ENCODE results near the gene MADD.

Gene MADD

DNA sequence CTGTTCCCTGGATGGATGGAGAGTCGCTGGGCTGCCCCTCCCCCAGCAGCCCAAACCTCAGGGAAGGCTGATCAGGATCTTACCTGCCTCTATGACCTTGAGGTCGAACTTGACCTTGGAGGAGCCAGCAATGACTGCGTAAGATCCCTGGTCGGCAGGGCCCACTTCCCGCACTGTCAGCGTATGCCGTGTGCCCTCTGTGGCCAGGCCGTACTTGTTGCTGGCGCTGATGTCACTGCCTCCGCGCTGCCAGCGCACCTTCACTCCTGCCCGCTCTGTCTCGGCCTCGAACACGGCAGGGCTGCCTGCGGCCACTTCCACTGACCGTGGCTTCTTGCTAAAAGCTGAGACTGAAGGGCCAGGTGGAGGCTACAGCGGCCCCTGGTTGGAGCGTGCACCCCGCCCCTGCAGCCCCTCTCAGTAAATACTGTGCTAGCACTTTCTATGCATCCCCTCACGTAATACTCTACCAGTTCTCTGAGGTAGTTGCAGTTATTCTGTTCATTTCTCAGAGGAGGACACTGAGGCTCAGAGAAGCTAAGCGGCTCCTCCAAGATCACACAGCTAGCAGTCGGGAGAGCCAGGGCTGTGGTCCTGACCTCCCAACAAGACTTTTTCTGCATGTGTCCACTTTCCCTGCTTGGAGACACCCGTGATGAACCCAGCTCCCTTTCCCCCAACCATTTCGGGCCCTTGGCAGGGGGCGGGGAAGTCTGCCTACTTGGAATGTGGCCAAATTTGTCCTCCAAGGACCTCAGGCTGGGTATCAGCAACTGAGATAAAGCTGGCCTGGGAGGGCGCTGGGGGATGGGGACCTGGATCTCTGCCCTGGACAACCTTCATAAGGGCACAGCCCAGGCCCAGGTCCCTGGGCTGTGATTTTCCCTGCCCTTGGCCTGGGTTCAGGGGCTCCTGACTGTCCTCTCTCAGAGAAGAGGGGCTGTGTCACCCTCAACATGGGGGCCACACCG is 81.5 kb downstream of the MADD start:
- TF ChIP-seq REST (IDR thresholded peaks at IDR 0.05; ENCODE audit: insufficient read depth in 1 of 2, low read depth in 2 of 2, low read length in 2 of 2), result no peak
- no peak for TF ChIP-seq TAF1 (IDR thresholded peaks at IDR 0.05; ENCODE audit: borderline replicate concordance, insufficient read depth, low read length)
- TF ChIP-seq FOXP2 (optimal IDR thresholded peaks at IDR 0.05; ENCODE audit: borderline replicate concordance, extremely low read depth, extremely low read length, insufficient read depth), result no peak
- TF ChIP-seq SIN3A (IDR thresholded peaks at IDR 0.05; ENCODE audit: borderline replicate concordance, insufficient read depth, low read length), result no peak

DNA sequence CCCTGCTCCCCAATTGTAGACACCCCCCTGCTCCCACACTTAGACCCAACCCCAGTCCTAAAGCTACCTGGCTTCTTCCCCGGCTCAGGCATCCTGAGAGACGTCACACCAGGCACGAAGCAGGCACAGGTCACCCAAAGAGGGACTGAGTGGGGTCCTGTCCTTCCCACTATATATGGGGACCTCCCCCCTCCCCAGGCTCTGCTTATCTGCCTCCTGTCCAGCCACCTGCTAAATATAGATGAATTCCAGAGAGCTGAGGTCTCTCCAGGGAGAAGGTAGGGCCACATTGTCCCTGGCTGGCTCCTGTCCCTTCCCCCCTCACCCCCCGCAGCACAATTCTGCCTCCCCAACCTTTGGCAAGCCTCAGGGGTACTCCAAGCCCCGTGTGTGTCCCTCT is 82.6 kb downstream of the MADD start, which contains the start of gene MYBPC3:
TSS of gene MYBPC3 (minus strand) at position 147 of the 400 bp plus-strand sequence. CDS start at position 92, 55 bp downstream.
- TF ChIP-seq SIN3A (IDR thresholded peaks at IDR 0.05; ENCODE audit: borderline replicate concordance, insufficient read depth, low read length) (no peak), POLR2AphosphoS5 (IDR thresholded peaks at IDR 0.05; ENCODE audit: low read depth, low read length) (no peak), REST (IDR thresholded peaks at IDR 0.05; ENCODE audit: insufficient read depth in 1 of 2, low read depth in 2 of 2, low read length in 2 of 2) (no peak), TAF1 (IDR thresholded peaks at IDR 0.05; ENCODE audit: borderline replicate concordance, insufficient read depth, low read length) (no peak), FOXP2 (optimal IDR thresholded peaks at IDR 0.05; ENCODE audit: borderline replicate concordance, extremely low read depth, extremely low read length, insufficient read depth) (no peak)

- TF ChIP-seq TAF1 (IDR thresholded peaks at IDR 0.05; ENCODE audit: borderline replicate concordance, insufficient read depth, low read length) (no peak), FOXP2 (optimal IDR thresholded peaks at IDR 0.05; ENCODE audit: borderline replicate concordance, extremely low read depth, extremely low read length, insufficient read depth) (no peak), REST (IDR thresholded peaks at IDR 0.05; ENCODE audit: insufficient read depth in 1 of 2, low read depth in 2 of 2, low read length in 2 of 2) (no peak), POLR2AphosphoS5 (IDR thresholded peaks at IDR 0.05; ENCODE audit: low read depth, low read length) (no peak), SIN3A (IDR thresholded peaks at IDR 0.05; ENCODE audit: borderline replicate concordance, insufficient read depth, low read length) (no peak)
These were observed 84.2 kb downstream of the MADD start for GRCh38 chr11:47353978-47354774.

DNA sequence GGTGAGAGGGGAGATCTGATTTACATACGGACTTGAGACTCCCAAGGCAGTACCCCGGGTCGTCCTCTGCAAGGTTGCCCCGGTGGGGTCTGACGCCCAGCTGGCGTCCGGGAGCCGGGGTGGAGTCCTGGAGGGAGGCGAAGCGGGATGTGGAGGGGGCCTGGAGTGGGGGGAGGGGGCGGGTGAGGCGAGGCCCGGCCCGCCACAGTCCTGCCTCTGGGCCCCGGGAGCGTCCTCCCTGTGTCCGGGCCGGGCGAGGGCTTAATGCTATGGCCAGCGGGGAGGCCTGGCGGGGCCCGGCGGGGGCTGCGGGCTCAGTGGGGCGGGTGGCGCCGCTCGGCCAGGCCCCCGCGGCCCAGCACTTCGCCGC is 85.0 kb downstream of the MADD start:
- TF ChIP-seq FOXP2 (optimal IDR thresholded peaks at IDR 0.05; ENCODE audit: borderline replicate concordance, extremely low read depth, extremely low read length, insufficient read depth) (no peak), TAF1 (IDR thresholded peaks at IDR 0.05; ENCODE audit: borderline replicate concordance, insufficient read depth, low read length) (no peak), POLR2AphosphoS5 (IDR thresholded peaks at IDR 0.05; ENCODE audit: low read depth, low read length) (no peak), REST (IDR thresholded peaks at IDR 0.05; ENCODE audit: insufficient read depth in 1 of 2, low read depth in 2 of 2, low read length in 2 of 2) (no peak)
